ENCODE results near the gene PLPPR1. TPM values are rescaled to one million over a fixed set of nuclear protein-coding genes. Genes with fewer than 3 reads are reported as not detected.
"Not testable (repeated sequence)": the region's sequence is repeated elsewhere in the genome, so short reads cannot be mapped to it uniquely, and the experiment has no call there.

The PLPPR1 gene
- total RNA-seq, 1 experiment from 2014 or later: not detected

DNA sequence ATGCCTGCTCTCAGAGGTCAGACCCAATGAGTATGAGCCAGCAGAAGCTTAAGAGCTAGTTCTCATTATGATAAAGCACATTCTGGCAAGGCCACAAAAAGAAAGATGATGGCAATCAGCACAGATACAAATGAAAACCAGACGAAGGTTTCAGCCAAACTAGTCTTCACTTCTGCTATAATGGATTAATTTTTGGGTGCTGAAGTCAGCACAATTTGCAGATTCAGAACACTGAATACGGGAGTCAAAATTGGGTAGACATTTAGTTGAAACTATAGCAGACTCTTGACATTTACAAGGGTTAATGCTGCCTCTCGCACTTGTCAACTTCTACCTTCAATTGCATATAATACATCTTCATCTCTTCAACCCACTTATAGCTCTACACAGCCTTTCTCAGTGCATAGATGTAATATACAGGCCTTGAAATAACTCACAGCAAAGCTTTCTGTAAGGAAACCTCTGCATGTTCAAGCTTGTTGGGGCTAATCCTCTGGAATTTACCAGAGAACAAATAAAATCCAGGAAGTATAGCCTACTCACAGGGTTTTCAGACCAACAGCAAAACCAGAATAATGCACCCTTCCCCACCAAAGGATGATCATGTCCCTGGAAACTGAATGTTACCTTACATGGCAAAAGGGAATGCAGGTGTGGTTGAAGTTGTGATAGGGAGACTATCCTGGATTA is 279.1 kb downstream of the PLPPR1 start:
- in situ Hi-C loops (cut with HindIII; ENCODE audit: low pct_unique_long_range_greater_than_20kb, low sequenced_read_pairs): no loop called here
- no peak for DNase-seq (ENCODE audit: low read depth, low spot score)

DNA sequence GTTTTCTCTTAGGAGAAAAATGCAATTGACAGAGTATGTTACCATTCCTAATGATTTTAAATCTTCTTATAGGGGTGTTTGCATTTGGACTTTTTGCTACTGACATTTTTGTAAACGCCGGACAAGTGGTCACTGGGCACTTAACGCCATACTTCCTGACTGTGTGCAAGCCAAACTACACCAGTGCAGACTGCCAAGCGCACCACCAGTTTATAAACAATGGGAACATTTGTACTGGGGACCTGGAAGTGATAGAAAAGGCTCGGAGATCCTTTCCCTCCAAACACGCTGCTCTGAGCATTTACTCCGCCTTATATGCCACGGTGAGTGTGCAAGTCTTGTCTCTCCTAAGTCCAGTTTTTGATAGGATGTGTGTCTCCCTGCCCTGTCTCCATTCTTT is 280.6 kb downstream of the PLPPR1 start:
- in situ Hi-C loops (cut with HindIII; ENCODE audit: low pct_unique_long_range_greater_than_20kb, low sequenced_read_pairs): no loop called here
- no peak for DNase-seq (ENCODE audit: low read depth, low spot score)

DNA sequence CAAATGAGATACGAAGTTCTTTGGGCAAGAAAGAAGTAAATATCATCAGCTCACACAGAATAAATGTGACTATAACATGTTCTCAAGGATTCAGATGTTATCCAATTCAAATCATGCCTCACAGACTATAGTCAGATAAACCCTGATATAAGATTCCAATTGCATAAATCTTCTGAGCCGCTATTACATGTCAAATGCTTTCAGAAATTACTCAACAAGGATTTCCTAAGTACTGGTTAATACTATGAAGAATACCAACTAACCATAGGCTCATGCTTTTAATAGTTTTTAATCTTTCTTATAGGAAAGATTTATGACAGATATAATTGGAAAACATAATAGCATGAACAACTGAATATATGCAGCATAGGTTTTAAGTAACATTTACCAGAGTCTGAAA is 282.7 kb downstream of the PLPPR1 start:
- in situ Hi-C loops (cut with HindIII; ENCODE audit: low pct_unique_long_range_greater_than_20kb, low sequenced_read_pairs): no loop called here
- DNase-seq (ENCODE audit: low read depth, low spot score): no peak

DNA sequence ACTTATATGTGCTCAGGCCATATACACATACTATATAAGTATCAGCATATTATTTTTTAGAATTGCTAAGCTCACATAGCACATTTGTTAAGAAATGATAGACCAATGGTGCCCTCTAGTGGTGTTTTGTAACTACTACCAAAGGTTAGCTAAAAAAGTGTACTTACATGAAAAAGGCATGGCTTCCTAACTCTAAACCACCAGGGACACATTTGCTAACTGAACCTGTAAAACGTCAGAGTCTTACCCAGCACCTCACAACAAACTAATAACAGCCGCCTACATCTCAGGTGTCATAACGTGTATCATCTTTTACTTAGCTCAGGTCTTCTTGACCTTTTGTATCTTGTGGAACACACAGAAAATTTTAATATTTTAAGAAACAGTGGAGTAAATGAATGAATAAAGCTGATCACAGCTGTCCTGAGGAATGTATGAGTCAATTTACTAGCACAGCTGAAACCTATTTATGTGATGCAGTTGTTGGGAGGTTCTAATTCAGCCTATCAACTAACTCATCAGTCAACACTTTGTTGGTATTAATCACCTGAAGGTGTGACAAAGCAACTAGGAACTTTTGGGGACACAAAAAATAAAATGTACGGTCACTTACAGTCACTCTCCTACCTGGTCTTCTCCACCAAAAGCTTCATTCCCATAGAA is 283.4 kb downstream of the PLPPR1 start:
- peak; percentile 89 for DNase-seq (ENCODE audit: low read depth, low spot score)
- in situ Hi-C loops (cut with HindIII; ENCODE audit: low pct_unique_long_range_greater_than_20kb, low sequenced_read_pairs): no loop called here

DNA sequence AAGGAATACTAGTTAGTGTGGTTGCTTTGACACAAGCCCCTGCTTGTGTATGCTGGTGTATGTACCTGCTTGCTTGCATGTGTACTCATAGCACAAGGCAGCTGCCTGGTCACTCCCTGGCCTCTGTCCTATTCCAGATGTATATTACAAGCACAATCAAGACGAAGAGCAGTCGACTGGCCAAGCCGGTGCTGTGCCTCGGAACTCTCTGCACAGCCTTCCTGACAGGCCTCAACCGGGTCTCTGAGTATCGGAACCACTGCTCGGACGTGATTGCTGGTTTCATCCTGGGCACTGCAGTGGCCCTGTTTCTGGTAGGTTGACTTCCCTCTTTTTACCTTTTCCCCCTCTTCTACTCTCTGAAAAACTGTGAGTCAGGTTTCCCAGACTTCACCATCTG is 284.1 kb downstream of the PLPPR1 start:
- in situ Hi-C loops (cut with HindIII; ENCODE audit: low pct_unique_long_range_greater_than_20kb, low sequenced_read_pairs): no loop called here
- DNase-seq (ENCODE audit: low read depth, low spot score): no peak

DNA sequence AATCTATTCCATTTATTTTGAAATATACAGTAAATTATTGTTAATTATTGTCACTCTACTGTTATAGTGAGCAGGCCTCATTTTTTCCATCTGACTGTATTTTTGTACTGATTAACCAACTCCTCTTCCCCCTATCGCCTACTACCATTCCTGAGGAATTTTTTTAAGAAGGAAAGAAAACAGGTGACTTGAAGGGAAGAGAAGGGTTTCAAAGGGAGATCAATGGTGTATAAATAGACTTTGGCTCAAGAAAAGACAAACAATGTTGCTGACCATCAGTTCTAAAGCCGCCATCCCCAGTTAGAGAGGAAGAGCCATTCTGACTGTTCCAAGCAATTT is 286.6 kb downstream of the PLPPR1 start:
- in situ Hi-C loops (cut with HindIII; ENCODE audit: low pct_unique_long_range_greater_than_20kb, low sequenced_read_pairs): no loop called here
- DNase-seq (ENCODE audit: low read depth, low spot score): no peak

DNA sequence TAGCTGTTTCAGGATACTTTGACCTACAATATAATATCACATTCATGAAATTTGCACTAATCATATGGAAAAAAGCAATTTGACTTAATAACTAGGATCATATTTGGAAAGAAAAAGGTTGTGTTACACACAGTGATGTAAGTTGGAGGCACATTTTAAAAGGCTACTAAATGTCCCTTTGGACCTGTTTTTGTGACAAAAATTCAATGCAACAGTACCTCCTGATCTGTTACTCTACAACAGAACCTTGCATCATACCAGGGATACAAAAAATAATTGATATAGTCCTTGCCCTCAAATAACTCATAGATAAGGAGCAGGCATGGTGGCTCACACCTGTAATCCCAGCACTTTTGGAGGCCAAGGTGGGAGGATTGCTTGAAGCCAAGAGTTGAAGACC is 289.2 kb downstream of the PLPPR1 start:
- DNase-seq (ENCODE audit: low read depth, low spot score): no peak
- in situ Hi-C loops (cut with HindIII; ENCODE audit: low pct_unique_long_range_greater_than_20kb, low sequenced_read_pairs): no loop called here

DNA sequence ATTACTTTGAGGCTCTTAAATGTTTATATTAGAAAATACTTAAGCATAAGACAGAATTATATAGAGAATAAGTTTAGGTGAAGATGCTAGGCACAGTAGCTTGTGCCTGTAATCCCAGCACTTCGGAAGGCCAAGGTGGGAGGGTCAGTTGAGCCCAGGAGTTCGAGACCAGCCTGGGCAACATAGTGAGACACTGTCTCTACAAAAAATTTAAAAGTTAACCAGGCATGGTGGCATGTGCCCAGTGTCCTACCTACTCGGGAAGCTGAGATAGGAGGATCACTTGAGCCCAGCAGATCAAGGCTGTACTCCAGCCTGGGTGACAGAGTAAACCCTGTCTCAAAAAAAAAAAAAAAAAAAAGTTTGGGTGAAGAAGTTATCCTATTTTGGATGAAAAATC is 294.6 kb downstream of the PLPPR1 start:
- in situ Hi-C loops (cut with HindIII; ENCODE audit: low pct_unique_long_range_greater_than_20kb, low sequenced_read_pairs): no loop called here
- DNase-seq (ENCODE audit: low read depth, low spot score): no peak

DNA sequence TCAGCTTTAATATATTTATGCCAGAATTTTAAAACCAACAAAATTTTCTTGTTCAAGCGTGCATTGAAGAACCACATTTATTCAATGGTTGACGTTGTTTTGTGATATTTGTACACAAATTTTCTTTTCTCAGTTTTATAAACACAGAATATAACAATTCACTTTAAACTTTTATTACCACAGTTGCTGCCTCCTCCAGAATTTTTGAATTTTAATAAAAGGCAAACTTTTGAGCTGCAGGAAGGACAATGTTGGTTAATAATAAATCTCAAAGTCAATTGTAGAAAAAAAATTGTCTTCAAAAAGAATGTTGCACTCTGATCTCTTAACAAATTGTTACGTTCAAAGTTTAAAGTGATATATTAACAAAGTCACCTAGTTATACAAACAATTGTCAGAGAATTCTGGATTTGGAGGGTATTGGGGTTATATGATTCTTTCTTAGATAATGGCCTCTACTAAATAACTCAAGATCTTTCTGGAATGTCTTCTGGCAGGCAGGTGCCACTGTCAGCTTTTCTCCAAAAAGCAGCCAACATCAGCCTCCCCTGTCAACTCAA is 295.8 kb downstream of the PLPPR1 start:
- DNase-seq (ENCODE audit: low read depth, low spot score): no peak
- in situ Hi-C loops (cut with HindIII; ENCODE audit: low pct_unique_long_range_greater_than_20kb, low sequenced_read_pairs): no loop called here

DNA sequence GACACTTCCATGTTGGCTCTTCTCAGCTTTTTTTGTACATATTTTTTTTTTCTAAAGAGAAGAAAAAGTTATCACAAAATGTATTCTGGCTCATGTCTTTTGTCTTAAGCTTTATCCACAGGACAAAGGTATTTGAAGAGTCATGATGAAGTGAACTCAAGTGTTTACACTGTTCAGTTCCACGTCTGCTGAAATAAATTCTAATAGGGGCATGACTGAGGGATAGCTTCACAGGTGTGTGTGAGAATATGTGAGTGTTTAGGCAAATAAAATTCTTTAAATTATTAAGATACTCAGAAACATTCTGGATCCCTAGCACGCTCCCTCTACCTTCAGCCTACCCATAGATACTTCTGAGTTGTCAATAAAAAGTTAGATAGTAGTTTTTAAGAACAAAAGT is 296.5 kb downstream of the PLPPR1 start:
- no peak for DNase-seq (ENCODE audit: low read depth, low spot score)
- in situ Hi-C loops (cut with HindIII; ENCODE audit: low pct_unique_long_range_greater_than_20kb, low sequenced_read_pairs): no loop called here

DNA sequence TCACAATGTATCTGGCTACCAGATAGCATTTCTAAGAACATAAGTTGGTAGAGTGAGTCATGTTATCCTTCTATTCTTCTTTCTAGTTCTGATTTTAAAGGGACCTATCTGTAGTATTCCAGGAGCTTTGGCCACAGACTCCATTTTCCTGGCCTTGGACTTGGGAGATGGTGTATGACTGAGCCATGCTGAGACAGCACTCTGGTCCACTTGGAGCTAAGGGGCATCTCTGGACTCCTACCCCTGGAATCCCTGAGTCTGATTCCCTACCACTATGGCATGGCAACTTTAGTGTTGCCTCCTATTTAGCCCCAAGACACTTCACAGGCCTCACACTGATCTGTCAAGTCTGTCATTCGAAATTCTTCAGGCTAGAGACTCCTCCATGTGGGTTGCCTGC is 297.5 kb downstream of the PLPPR1 start:
- in situ Hi-C loops (cut with HindIII; ENCODE audit: low pct_unique_long_range_greater_than_20kb, low sequenced_read_pairs): no loop called here
- DNase-seq (ENCODE audit: low read depth, low spot score): no peak

DNA sequence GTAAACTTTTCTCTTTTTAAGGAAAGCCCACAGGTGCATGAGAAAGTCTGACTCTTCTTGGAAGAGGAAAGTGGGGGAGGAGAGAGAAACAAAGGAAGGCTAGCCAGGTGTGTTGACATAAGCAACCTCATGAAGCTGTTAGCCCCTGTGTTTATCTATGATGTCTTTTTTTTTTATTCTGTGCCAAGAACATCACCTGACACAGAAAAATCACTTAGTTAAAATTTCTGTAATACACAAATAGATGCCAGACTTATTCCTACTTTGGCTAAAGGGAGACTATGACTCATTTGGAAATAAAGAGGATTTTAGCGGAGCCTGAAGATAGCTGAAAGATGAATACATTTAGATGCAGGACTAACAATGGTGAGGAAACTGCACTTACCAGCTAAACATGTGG is 298.0 kb downstream of the PLPPR1 start:
- no peak for DNase-seq (ENCODE audit: low read depth, low spot score)
- in situ Hi-C loops (cut with HindIII; ENCODE audit: low pct_unique_long_range_greater_than_20kb, low sequenced_read_pairs): no loop called here

DNA sequence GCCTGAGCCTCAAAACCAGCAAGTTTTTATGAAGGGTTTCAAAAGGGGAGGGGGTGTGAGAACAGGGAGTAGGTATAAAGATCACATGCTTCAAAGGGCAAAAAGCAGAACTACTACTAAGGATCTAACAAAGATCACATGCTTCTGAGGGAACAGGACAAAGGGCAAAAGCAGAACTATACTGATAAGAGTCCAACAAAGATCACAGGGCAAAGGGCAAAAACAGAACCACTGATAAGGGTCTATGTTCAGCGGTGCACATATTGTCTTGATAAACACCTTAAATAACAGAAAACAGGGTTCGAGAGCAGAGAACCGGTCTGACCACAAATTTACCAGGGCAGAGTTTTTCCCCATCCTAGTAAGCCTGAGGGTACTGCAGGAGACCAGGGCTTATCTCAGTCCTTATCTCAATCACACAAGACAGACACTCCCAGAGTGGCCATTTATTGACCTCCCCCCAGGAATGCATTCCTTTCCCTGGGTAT is 298.9 kb downstream of the PLPPR1 start:
- in situ Hi-C loops (cut with HindIII; ENCODE audit: low pct_unique_long_range_greater_than_20kb, low sequenced_read_pairs); DNase-seq (ENCODE audit: low read depth, low spot score): not testable (repeated sequence)

DNA sequence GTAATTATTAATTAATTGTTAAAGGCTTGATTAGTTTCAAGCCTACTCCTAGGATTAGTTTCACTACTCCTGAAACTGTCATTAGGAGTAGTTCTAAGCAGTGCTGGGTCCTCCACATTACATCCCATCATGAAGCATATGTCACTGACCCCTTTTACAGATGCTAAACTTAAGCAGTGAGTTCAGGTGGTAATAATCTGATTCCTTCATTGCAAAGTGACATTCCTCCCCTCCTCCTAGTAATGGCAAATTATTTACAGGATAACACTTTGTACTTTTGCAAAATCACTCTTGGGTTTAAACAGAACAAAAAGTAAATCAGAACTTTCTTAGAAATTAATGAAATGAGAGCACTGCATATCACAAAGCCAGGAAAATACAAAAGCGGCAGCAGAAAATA is 303.8 kb downstream of the PLPPR1 start:
- no peak for DNase-seq (ENCODE audit: low read depth, low spot score)
- in situ Hi-C loops (cut with HindIII; ENCODE audit: low pct_unique_long_range_greater_than_20kb, low sequenced_read_pairs): no loop called here

DNA sequence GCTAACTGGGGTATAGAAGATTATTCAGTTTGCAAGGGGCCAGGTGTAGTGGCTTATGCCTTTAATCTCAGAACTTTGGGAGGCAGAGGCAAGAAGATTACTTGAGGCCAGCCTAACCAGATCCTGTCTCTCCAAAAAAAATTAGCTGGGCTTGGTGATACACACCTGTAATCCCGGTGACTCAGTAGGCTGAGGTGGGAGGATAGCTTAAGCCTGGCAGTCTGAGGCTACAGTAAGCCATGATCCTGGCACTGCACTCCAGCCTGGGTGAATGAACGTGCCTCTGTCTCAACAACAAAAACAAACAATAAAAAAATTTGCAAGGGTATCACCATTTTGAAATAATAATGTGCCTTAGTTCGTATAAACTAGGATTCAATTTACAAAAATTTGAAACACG is 305.0 kb downstream of the PLPPR1 start:
- in situ Hi-C loops (cut with HindIII; ENCODE audit: low pct_unique_long_range_greater_than_20kb, low sequenced_read_pairs): no loop called here
- no peak for DNase-seq (ENCODE audit: low read depth, low spot score)

DNA sequence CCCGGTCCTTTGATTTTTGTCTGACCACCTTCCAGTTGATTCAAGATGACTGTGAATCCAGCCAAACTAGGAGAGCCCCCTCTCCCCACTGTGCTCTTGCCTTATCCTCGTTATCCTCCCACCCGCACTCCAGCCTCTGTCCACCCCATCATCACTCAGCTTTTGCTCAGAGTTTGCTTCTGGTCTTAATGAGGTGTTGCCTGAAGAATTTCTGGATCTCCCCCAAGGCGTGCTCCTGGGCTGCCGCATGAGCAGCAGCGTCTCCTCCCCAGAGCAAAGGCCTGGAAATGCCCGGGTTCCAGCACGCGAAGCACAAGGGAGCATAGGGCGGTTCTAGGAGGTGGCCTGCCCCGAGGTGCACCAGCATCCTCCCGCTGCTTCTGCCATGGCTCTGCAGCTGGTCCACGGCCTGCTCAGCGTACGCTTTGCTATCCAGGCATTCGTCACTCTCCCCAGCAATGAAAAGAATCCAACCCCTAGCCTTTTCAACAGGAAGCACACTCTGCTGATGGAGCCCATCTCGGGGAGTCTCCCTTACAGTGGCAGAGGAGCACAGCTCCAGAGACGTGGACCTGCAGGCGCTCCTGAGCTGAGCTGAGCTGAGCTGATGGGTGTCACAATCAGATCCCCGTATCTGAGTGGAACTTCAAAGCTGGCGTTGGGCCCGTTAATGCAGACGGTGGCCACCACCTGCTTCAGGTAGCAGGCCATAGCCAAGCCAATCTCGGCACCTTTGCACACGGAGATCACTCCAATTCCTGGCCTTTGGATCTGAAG is 305.6 kb downstream of the PLPPR1 start:
- no peak for DNase-seq (ENCODE audit: low read depth, low spot score)
- in situ Hi-C loops (cut with HindIII; ENCODE audit: low pct_unique_long_range_greater_than_20kb, low sequenced_read_pairs): no loop called here

DNA sequence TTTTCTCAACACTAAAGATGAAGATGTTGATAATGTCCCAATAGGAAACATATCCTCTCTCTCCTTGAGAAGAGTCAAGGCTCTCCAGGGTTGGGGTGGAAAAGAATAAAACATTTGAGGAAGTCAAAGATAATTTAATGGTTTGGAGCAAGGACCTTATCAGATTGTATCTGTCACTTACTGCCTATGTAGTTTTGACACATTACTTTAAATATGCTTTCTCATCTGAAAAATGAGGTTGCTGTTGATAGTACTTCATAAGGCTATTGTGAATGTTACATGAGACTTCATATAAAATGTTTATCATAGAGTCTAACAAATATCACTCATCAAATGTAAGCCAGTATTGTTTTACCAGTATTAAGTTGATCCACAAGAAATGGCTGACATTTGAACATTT is 307.6 kb downstream of the PLPPR1 start:
- no peak for DNase-seq (ENCODE audit: low read depth, low spot score)

DNA sequence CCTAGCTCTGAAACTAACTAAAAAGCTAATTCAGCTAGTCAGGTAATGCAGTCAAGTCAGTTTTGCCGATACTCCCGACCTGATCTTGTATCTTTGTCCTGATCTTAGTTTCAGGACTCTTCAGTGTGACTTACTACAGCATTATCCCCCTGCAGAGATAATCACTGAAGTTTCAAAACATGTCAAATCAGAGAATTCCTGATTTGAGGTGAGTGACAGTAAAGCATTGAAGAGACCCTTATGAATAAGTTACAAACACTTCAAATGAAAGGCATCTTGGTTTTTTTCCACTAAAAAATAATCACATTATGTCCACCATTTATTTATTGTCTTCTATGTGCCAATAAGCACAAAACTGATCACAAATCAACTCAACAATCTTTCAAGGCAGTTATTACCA is 308.7 kb downstream of the PLPPR1 start:
- DNase-seq (ENCODE audit: low read depth, low spot score): no peak
- in situ Hi-C loops (cut with HindIII; ENCODE audit: low pct_unique_long_range_greater_than_20kb, low sequenced_read_pairs): no loop called here

More for the DNA sequence above, 307.6 kb downstream of the PLPPR1 start:
- in situ Hi-C loops (cut with HindIII; ENCODE audit: low pct_unique_long_range_greater_than_20kb, low sequenced_read_pairs): no loop called here

Measured in SK-MEL-5 (cell line).